Common myeloid progenitor, CD34-positive (primary cell): Measurements from ENCODE around the gene RNF182.

Source experiments
- CTCF ChIA-PET: fragments of 350-600 bp; sonication (Branson Sonifier 250); formaldehyde crosslinking; loops from one replicate; lab custom pipeline; 2021; ENCODE audit warnings: antibody characterized with exemption; lab: Charles Lee
- POLR2A ChIA-PET: fragments of 350-600 bp; sonication (Branson Sonifier 250); formaldehyde crosslinking; loops from one replicate; lab custom pipeline; 2021; ENCODE audit warnings: antibody characterized with exemption; lab: Charles Lee
- DNase-seq, 3 donors: peaks; one replicate each; pipeline versions ENCODE4 v3.0.0 to v3.0.0-alpha.2; 2013
- H3K27ac ChIP-seq, 2 experiments: 1 replicate in 1 of 2; 2 replicates in 1 of 2; pipeline ENCODE4 v1.7.0; 2013; ENCODE audit warnings: inconsistent platforms in 2 of 2, low read length in 2 of 2, mild to moderate bottlenecking in 2 of 2, low read depth in 1 of 2, moderate library complexity in 1 of 2; ENCODE audit not compliant: severe bottlenecking in 2 of 2, insufficient read depth in 1 of 2, poor library complexity in 1 of 2
- H3K27me3 ChIP-seq, 5 experiments: replicated peaks in 2 of 5; 1 replicate in 3 of 5; 2 replicates in 2 of 5; pipeline versions ENCODE4 v1.6.1 to v1.7.0; 2013; ENCODE audit warnings: low read length in 4 of 5, mild to moderate bottlenecking in 2 of 5, moderate library complexity in 2 of 5, inconsistent platforms in 1 of 5; ENCODE audit not compliant: insufficient read depth in 5 of 5, control insufficient read depth in 4 of 5
- H3K36me3 ChIP-seq, 4 experiments: 1 replicate in 2 of 4; 2 replicates in 2 of 4; pipeline versions ENCODE4 v1.6.1 to v1.7.0; 2013; ENCODE audit warnings: low read length in 3 of 4, control low read depth in 1 of 4, mild to moderate bottlenecking in 1 of 4; ENCODE audit not compliant: control insufficient read depth in 4 of 4, insufficient read depth in 4 of 4
- H3K4me1 ChIP-seq, 4 experiments: 1 replicate in 3 of 4; 2 replicates in 1 of 4; pipeline versions ENCODE4 v1.6.1 to v1.7.1; 2013; ENCODE audit warnings: low read length in 3 of 4, mild to moderate bottlenecking in 3 of 4, control low read depth in 1 of 4, inconsistent platforms in 1 of 4, moderate library complexity in 1 of 4; ENCODE audit not compliant: control insufficient read depth in 4 of 4, insufficient read depth in 4 of 4; ENCODE audit errors: control extremely low read depth in 1 of 4
- H3K4me3 ChIP-seq, 7 experiments: 1 replicate in 4 of 7; 2 replicates in 3 of 7; pipeline versions ENCODE4 v1.5.1 to v1.7.0; 2013; ENCODE audit warnings: mild to moderate bottlenecking in 7 of 7, low read length in 6 of 7, moderate library complexity in 6 of 7, inconsistent platforms in 2 of 7, low read depth in 2 of 7, control low read depth in 1 of 7; ENCODE audit not compliant: insufficient read depth in 4 of 7, control insufficient read depth in 1 of 7; ENCODE audit errors: extremely low read depth in 1 of 7
- H3K9me3 ChIP-seq, 5 experiments: 1 replicate in 4 of 5; 2 replicates in 1 of 5; pipeline versions ENCODE4 v1.6.1 to v1.7.1; 2013; ENCODE audit warnings: low read length in 4 of 5, mild to moderate bottlenecking in 2 of 5, inconsistent platforms in 1 of 5, low read depth in 1 of 5, moderate library complexity in 1 of 5; ENCODE audit not compliant: control insufficient read depth in 4 of 5, insufficient read depth in 2 of 5; ENCODE audit errors: control extremely low read depth in 1 of 5
- WGBS: methylation state at CpG from one replicate; pipeline ENCODE4 v1.1.5; 2013; ENCODE audit not compliant: insufficient coverage; 5-methylcytosine and 5-hydroxymethylcytosine counted together

The RNF182 gene

DNA sequence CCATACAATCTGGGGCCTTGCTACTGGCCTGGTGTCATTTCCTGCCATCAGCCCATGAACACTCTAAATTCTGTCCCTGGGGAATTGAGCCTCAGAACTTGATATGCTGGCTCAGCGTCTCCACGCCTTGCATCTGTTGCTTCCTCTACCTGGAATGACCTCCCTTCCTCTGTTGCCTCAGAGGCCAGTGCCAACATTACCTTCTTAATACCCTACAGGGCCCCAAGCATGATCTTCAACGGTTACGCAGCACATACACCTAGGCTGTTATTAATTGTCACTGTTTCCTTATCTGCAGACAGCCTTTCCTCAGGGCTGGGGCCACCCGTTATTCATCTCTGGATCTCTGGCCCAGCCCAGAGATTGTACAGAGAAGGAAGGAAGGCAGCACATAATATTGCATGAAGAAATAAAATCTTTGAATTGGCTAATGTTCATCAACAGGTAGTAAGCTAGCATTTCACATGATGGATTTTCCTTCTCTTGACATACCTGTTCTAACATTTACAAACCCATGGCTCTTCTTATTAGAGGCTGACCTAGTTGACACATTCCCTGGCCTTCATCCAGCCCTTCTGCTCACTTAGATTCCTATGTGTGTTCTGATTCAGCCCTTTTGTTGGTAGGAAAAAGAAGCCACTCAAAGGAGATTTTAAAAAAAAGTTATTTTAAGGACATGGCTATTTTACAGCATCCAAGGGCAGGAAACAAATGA, 8.4 kb upstream of the RNF182 start:
- Histone ChIP-seq H3K36me3 (no peaks in the 10 kb centered on the region), H3K4me1 (no peaks in the 10 kb centered on the region), H3K4me3 (no peak overlapping the region), H3K27me3 (peaks cover 0 to 17% (median 4%) of the 10 kb centered on the region in 5 experiments), H3K27ac (no peak overlapping the region), H3K9me3 (no peaks in the 10 kb centered on the region)
- no peak for DNase-seq
- ChIA-PET POLR2A (no interaction called here), CTCF (interaction anchor here (1.2 to 1.8 kb wide), 4 partner anchors 8 to 134 kb away, joined by 3 to 6 read pairs (median 3); partner anchors contain the start of gene RNF182)
- 58% methylated on average over 3 of the region's 5 CpGs for WGBS

DNA sequence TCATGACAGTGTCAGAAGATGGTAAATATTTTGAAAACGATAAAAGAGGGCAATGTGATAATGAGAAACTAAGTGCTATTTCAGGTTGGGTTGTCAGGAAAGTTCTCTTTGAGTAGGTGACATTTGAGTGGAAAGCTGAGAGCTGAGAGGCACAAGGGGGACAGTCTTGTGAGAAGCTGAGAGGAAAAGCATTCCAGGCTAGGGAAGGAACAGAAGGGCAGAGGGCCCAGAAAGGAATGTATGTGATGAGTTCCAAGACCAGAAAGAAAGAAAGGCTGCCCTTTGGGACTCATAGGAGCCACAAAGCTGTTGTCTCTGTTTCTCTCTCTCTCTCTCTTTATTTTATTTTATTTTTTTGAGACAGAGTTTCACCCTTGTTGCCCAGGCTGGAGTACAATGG, 7.6 kb upstream of the RNF182 start:
- Histone ChIP-seq H3K36me3 (no peaks in the 10 kb centered on the region), H3K27ac (no peak overlapping the region), H3K4me1 (no peaks in the 10 kb centered on the region), H3K9me3 (no peaks in the 10 kb centered on the region), H3K27me3 (peaks cover 0 to 17% (median 4%) of the 10 kb centered on the region in 5 experiments), H3K4me3 (no peak overlapping the region)
- CTCF ChIA-PET: interaction anchor here (1.2 to 1.8 kb wide), 4 partner anchors 8 to 133 kb away, joined by 3 to 6 read pairs (median 3); partner anchors contain the start of gene RNF182
- POLR2A ChIA-PET: no interaction called here
- no peak for DNase-seq
- WGBS: 100% methylated on average over 1 of the region's 1 CpG

DNA sequence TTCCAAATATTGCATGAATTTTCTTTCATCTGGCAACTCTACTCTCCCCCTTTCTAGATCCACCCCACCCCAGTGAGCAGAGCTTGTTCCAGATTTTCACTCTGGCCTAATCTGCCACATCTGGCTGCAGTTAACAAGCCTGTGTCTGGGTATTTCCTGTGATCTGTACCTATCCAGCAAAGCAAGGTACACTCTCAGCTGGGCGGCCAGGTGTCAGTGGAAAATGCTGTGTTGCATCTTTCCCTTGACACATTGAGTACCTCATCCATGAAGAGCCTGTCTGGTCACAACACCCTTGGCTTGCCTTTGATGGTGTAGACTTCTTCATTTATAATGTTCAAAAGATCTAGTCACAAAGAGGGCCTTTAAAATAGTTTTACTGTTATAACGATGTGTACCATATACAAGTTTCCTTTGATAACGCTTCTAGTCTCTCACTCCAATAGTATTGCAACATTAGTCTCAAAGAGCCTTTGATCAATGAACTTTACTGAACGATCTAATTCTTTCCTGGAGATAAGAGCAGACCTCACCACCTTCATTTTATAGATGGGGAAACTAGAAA, 6.0 kb upstream of the RNF182 start:
- WGBS: 96% methylated on average over 2 of the region's 4 CpGs
- ChIA-PET CTCF (interaction anchor here (0.6 to 1.3 kb wide), 2 partner anchors 10 to 780 kb away, joined by 3 read pairs; no protein-coding TSS in a partner anchor), POLR2A (no interaction called here)
- no peaks in the 10 kb centered on the region for H3K36me3 ChIP-seq
- H3K27ac ChIP-seq: no peak overlapping the region
- no peak overlapping the region for H3K4me3 ChIP-seq
- no peaks in the 10 kb centered on the region for H3K9me3 ChIP-seq
- H3K4me1 ChIP-seq: no peaks in the 10 kb centered on the region
- H3K27me3 ChIP-seq: peaks cover 7 to 20% (median 12%) of the 10 kb centered on the region in 5 experiments
- DNase-seq: no peak

DNA sequence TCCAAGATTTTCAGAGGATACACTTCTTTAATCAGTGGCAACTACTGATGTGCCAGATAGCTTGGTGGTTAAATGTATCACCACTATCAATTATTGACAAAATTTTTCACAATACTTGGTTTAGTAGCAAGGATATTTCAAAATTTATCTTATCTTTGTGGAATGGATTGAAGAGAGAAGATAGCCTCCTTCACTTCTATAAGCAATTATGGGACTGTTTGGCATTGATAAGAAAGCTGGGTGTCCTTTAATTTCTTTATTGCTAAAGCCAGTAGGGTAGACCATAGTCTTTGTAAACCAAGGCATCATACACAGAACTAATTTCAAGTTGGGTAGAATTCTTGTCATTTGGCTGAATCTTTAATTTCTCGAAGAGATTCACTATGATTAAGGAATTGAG, 4.9 kb upstream of the RNF182 start:
- ChIA-PET POLR2A (no interaction called here), CTCF (interaction anchor here (1.2 to 1.8 kb wide), 2 partner anchors 11 to 147 kb away, joined by 3 to 4 read pairs; no protein-coding TSS in a partner anchor)
- Histone ChIP-seq H3K36me3 (no peaks in the 10 kb centered on the region), H3K27me3 (peaks cover 9 to 30% (median 21%) of the 10 kb centered on the region in 5 experiments), H3K4me3 (no peak overlapping the region), H3K4me1 (peaks cover 0 to 8% (median 7%) of the 10 kb centered on the region in 4 experiments), H3K9me3 (no peaks in the 10 kb centered on the region), H3K27ac (no peak overlapping the region)
- no peak for DNase-seq
- WGBS: no CpG with 5 or more reads among the region's 1 CpG

DNA sequence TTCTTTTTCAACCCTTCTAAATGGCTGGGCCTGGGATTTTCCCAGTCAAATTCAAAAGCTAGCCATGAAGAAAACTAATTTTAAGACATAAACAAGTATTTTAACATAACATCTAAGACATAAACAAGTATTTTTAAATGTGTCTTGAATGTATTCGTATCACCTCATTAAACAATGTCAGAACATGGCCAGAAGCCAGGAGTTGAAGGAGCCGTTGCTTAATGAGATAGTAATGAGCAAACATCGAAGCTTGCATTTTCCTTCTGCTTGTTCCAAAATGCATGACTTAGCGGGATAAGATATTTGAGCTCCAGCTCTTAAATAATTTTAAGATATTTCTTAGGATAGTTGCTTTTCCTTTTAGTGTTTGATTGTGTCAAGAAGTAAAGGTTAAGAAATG, 4.2 kb upstream of the RNF182 start:
- no peak overlapping the region for H3K4me3 ChIP-seq
- WGBS: 100% methylated on average over 1 of the region's 4 CpGs
- H3K4me1 ChIP-seq: peaks cover 3 to 14% (median 13%) of the 10 kb centered on the region in 4 experiments
- no peaks in the 10 kb centered on the region for H3K36me3 ChIP-seq
- H3K27ac ChIP-seq: no peak overlapping the region
- POLR2A ChIA-PET: no interaction called here
- no peak for DNase-seq
- CTCF ChIA-PET: interaction anchor here (1.2 to 1.8 kb wide), 2 partner anchors 12 to 146 kb away, joined by 3 to 4 read pairs; no protein-coding TSS in a partner anchor
- no peaks in the 10 kb centered on the region for H3K9me3 ChIP-seq
- peaks cover 11 to 36% (median 27%) of the 10 kb centered on the region in 5 experiments for H3K27me3 ChIP-seq

DNA sequence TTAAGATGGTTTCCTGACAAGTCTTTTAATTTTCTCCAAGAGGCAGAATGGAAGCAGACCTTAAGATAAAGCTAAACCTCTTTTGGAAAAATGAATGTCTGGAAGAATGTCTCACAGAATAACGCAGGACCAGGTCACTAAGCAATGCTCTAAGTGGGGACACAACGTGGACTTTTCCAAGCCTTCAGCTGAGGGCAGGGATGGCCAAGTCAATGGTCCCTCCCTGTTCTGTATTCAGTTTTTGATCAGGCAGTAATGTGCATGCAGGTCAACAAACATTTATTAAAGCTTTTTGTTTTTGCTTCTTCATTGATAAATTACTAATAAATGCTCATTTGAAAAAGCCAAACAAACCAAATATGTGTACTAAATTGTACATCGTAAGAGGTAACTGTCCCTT, 2.0 kb upstream of the RNF182 start:
- Histone ChIP-seq H3K27me3 (peaks cover 28 to 56% (median 34%) of the 10 kb centered on the region in 5 experiments), H3K4me1 (peaks cover 6 to 15% (median 14%) of the 10 kb centered on the region in 4 experiments), H3K27ac (no peak overlapping the region), H3K36me3 (no peaks in the 10 kb centered on the region), H3K9me3 (peaks cover 0 to 9% (median 0%) of the 10 kb centered on the region in 5 experiments), H3K4me3 (no peak overlapping the region)
- ChIA-PET POLR2A (interaction anchor here (0.7 kb wide), 1 partner anchor 15 kb away, joined by 3 read pairs; no protein-coding TSS in a partner anchor), CTCF (interaction anchor here (1.2 to 3.8 kb wide), 2 partner anchors 14 to 144 kb away, joined by 4 to 32 read pairs; no protein-coding TSS in a partner anchor)
- DNase-seq: no peak
- 100% methylated on average over 3 of the region's 3 CpGs for WGBS
